ENCODE results near the gene PTGDR. TPM values are rescaled to one million over a fixed set of nuclear protein-coding genes. Genes with fewer than 3 reads are reported as not detected.

The PTGDR gene
- polyA plus RNA-seq, 1 donor from 2014 or later = 0.10 TPM

- no peaks in the 10 kb centered on the region for H4K20me1 ChIP-seq (ENCODE audit: insufficient read depth)
- TF ChIP-seq TAF1 (IDR thresholded peaks at IDR 0.05; ENCODE audit: low read depth) (no peak), SMC3 (conservative IDR thresholded peaks at IDR 0.05; ENCODE audit: poor library complexity) (no peak), RAD21 (conservative IDR thresholded peaks at IDR 0.05) (no peak), EZH2 (IDR thresholded peaks at IDR 0.05; ENCODE audit: borderline replicate concordance, insufficient read depth, low read length, poor library complexity, severe bottlenecking) (no peak), CTCF (IDR thresholded peaks at IDR 0.05; ENCODE audit: poor library complexity, severe bottlenecking) (no peak), MXI1 (conservative IDR thresholded peaks at IDR 0.05; ENCODE audit: poor library complexity, severe bottlenecking) (no peak), REST (IDR thresholded peaks at IDR 0.05; ENCODE audit: borderline replicate concordance) (no peak), EP300 (conservative IDR thresholded peaks at IDR 0.05; ENCODE audit: poor library complexity, severe bottlenecking) (no peak), POLR2AphosphoS5 (IDR thresholded peaks at IDR 0.05) (no peak)
- H3F3A ChIP-seq (ENCODE audit: insufficient read depth, low read length, poor library complexity, severe bottlenecking) = no peaks in the 10 kb centered on the region
- H2AFZ ChIP-seq (ENCODE audit: low read depth, low read length) = no peak overlapping the region
- no peaks in the 10 kb centered on the region for H3K9me2 ChIP-seq (ENCODE audit: insufficient read depth, low read length)
- H3K27ac ChIP-seq (ENCODE audit: low read length) = no peak overlapping the region
- H3K9me3 ChIP-seq (ENCODE audit: low read length) = no peaks in the 10 kb centered on the region
- H3K27me3 ChIP-seq (ENCODE audit: insufficient read depth, low read depth, low read length) = peaks cover 44% of the 10 kb centered on the region
- H3K9ac ChIP-seq (ENCODE audit: low read length) = no peak overlapping the region
- no peak overlapping the region for H3K4me3 ChIP-seq (ENCODE audit: low read length)
- no peaks in the 10 kb centered on the region for H3K36me3 ChIP-seq (ENCODE audit: insufficient read depth, low read length)
- no peak overlapping the region for H3K4me2 ChIP-seq (ENCODE audit: low read length)
- H3K79me2 ChIP-seq (replicated peaks; ENCODE audit: insufficient read depth, low read length) = no peaks in the 10 kb centered on the region
Observed at GRCh38 chr14:52271538-52271937, 4.0 kb downstream of the PTGDR start.

- no peaks in the 10 kb centered on the region for H3F3A ChIP-seq (ENCODE audit: insufficient read depth, low read length, poor library complexity, severe bottlenecking)
- no peak overlapping the region for H3K9ac ChIP-seq (ENCODE audit: low read length)
- no peaks in the 10 kb centered on the region for H3K9me2 ChIP-seq (ENCODE audit: insufficient read depth, low read length)
- H2AFZ ChIP-seq (ENCODE audit: low read depth, low read length) = no peak overlapping the region
- H3K36me3 ChIP-seq (ENCODE audit: insufficient read depth, low read length) = no peaks in the 10 kb centered on the region
- no peak for TF ChIP-seq EP300 (conservative IDR thresholded peaks at IDR 0.05; ENCODE audit: poor library complexity, severe bottlenecking)
- TF ChIP-seq MXI1 (conservative IDR thresholded peaks at IDR 0.05; ENCODE audit: poor library complexity, severe bottlenecking) = no peak
- TF ChIP-seq CTCF (IDR thresholded peaks at IDR 0.05; ENCODE audit: poor library complexity, severe bottlenecking) = no peak
- TF ChIP-seq REST (IDR thresholded peaks at IDR 0.05; ENCODE audit: borderline replicate concordance) = no peak
- TF ChIP-seq EZH2 (IDR thresholded peaks at IDR 0.05; ENCODE audit: borderline replicate concordance, insufficient read depth, low read length, poor library complexity, severe bottlenecking) = no peak
- TF ChIP-seq POLR2AphosphoS5 (IDR thresholded peaks at IDR 0.05) = no peak
- no peak for TF ChIP-seq RAD21 (conservative IDR thresholded peaks at IDR 0.05)
- no peak for TF ChIP-seq TAF1 (IDR thresholded peaks at IDR 0.05; ENCODE audit: low read depth)
- TF ChIP-seq SMC3 (conservative IDR thresholded peaks at IDR 0.05; ENCODE audit: poor library complexity) = no peak
- no peak overlapping the region for H3K4me2 ChIP-seq (ENCODE audit: low read length)
- no peaks in the 10 kb centered on the region for H3K79me2 ChIP-seq (replicated peaks; ENCODE audit: insufficient read depth, low read length)
- H3K27ac ChIP-seq (ENCODE audit: low read length) = no peak overlapping the region
- no peaks in the 10 kb centered on the region for H4K20me1 ChIP-seq (ENCODE audit: insufficient read depth)
- H3K9me3 ChIP-seq (ENCODE audit: low read length) = no peaks in the 10 kb centered on the region
- H3K4me3 ChIP-seq (ENCODE audit: low read length) = no peak overlapping the region
- H3K27me3 ChIP-seq (ENCODE audit: insufficient read depth, low read depth, low read length) = peaks cover 36% of the 10 kb centered on the region
Observed at GRCh38 chr14:52272375-52272774, 4.9 kb downstream of the PTGDR start.
